Activated CD4-positive, alpha-beta T cell treated with anti-CD3 and anti-CD28 coated beads for 1 hour (primary cell): ENCODE data around the gene VTI1A.

Source experiments
- DNase-seq: peaks from one replicate; pipeline ENCODE4 v3.0.0-alpha.2; 2020

Gene VTI1A

DNA sequence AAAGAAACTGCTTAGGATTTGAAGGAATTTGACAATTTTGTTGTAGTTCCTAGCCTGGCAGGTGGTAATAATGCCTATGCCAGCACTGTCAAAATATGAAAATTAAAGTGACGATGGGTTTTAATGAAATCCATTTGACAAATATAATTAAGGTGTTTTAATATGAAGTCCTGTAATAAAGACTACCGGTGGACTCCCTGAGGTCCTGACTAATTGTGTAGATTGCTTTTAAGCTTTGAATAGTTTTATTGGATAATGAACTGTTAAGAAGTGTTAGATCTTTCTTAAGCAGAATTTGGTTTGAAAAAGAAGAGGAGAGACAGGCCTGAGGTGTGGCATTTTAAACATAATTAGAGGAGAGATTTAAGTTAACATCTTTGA lies 197.2 kb downstream of the VTI1A start:
- no peak for DNase-seq

DNA sequence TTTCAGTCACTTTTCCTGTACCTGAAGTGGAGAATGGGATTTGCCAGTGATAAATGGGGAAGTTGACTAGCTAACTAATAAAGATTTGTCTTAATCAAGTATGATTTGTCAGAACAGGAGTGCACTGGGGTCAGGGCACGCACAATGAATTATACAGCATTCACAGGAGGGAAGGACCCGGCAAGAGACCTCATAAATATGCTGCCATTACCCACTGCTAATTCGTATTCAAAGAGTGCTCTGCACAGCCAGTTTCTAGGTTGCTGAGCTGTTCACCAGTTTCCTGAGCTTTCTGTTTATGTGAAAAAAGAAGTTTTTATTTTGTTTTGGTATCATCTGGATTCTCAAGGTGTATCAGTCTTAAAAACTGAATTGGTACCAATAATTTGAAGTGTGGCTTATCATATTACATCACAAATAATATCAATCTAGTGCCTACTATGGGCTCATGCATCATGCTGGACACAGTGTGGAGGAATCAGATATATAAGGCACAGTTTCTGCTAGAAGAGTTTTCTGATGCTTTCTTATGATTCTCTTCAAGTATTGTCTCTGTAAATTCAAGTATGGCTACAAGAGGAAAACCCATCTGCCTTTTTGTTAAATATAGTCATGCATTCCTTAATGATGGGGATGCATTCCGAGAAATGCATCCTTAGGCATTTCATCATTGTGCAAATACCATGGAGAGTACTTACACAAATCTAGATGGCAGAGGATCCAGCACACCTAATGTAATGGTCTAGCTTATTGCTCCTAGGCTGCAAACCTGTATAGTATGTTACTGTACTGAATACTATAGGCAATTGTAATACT lies 202.2 kb downstream of the VTI1A start:
- no peak for DNase-seq

DNA sequence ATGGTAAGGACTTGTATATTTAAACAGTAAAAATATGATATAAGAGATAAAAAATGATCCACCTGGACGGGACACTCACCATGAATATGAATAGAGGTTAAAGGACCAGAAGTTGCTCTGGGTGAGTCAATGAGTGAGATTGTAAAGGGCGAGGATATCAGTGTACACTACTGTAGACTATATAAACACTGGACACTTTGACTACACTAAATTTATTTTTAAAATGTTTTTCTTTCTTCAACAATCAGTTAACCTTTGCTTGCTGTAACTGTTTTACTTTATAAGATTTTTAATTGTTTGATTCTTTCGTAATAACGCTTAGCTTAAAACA lies 202.8 kb downstream of the VTI1A start:
- DNase-seq = no peak

DNA sequence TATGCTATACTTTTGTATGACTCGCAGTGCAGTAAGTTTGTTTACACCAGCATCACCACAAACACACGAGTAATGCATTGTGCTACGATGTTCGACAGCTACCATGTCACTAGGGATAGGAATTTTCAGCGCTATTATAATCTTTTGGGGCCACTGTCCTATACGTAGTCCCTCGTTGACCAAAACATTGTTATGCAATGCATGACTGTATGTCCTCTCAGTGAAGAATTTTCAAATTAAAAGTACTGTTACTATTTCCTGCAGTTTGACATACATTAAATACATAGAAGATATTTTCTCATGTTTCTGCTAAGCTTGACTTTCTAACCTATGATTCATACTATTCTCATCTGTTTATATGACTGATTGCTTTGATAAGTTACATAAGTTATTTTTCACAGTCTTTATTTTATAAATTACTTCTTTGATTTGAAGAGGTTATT lies 203.6 kb downstream of the VTI1A start:
- DNase-seq = no peak

DNA sequence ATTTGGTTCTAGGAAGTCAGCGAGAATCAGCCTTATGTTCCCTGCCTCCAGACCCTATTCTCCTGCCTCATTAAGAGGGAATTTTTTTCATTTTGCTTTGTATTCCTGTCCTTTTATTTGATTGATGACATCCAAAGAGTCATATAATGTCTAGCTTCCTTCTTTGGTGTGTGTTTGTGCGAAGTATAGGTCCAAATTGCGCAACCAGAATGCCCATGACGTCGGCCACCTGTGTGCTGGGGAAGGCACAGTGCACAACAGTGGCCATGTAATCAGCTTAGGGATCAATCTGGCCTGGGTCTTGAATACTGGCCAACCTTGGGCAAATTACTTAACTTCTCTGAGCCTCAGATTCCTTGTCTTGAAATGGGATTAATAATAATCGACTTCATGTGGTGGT lies 206.2 kb downstream of the VTI1A start:
- no peak for DNase-seq

DNA sequence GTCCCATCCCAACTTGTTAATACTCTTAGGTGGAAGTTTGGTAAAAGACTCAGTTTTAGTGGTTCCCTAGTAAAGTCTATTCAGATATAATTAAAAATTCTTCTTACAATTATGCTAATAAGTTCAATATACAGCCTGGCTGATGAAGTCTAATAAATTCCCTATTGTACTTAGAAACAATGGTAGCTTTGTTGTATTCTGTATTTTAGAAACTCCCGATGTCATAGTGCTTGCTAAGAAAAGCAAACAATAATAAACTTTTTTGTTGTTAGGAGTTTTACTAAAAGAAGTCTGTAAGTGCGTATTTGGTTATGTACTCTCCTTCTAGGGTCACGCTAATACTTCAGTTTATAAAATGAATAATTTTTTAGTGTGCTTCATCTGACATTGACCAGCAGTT lies 206.8 kb downstream of the VTI1A start:
- DNase-seq = no peak

DNA sequence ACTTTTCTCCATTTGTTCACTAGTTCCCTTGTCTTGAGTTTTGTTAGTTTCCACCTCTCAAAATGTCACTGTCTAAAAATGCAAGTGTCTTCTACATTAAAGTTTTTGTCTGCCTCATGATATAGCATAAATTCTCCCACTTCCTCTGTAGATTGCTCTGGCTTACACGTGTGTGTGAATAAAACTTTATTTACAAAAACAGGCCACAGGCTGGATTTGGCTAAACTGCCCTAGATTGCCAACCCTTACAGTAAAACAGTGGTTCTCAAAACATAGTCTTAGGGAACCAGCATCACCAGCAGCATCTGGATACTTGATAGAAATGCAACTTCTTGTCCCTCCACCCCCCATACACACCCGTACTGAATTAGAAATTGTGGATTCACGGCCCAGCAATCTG lies 207.8 kb downstream of the VTI1A start:
- DNase-seq = no peak

DNA sequence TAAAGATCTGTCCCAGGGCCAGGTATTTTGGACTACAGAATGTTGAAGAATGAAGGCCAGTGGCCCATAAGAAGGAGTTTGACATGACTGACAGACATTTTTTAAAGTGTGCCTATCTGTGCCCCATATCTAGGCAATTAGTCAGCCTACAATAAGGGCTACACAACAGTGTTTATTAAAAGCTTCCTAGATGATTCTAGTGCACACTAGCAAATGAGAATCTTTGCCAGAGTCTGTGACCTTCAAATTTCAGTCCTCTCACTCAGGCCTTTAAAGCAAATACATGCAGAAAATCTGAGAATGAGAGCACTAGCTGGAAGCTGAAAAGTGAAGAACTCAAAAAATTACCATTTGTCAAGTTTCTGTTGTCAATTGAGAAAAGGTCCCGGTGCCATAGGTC lies 208.7 kb downstream of the VTI1A start:
- no peak for DNase-seq

DNA sequence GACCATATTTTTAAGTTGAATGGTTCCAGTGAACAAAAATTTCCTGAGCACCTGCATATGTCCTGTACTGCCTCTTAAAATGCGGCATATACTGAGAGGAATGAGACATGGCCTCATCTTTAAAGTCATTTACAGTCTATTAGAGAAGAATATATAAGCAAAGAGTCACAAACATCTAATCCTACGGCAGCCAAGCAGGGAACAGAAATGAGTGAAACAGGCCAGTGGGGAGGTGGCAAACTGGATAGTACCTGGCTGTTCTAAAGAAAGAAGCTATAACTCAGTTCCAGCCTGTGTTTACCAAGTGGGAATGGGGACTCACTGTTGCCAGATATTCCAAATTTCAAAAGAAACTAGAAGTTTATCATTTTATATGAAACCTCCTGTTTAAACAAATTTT lies 211.4 kb downstream of the VTI1A start:
- no peak for DNase-seq

DNA sequence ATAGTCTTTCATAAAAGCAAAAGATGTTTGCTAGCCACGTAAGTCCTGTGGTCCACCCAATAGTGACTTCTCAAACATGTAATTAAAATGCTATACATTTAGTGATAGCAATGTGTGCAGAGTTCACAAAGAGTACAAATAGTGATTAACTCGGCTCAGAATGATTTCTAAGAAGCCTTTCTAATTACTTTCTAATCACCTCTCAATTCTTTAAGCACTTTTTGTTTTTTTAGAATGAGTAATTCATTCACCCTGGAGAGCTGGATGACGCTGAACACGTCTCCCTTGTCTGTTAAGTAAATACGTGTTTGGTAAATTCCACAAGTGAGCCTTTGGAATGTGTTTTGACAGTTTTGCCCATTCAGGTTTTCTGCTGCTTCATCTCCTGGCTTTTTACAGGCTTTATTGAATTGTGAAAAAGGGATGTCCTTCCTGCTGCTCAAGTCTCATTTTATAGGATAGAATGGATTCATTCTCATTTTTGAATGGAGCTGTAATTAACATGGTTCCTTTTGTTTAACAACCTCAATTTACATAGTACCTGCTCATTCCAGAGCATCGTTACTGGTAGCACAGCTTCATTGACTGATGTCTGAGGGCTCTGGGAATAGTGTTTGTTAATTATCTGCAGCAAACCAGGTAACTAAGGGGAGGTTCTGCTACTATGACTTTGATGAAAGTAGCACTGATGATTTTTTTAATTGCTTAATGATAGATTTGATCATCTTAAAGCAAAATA lies 212.1 kb downstream of the VTI1A start:
- DNase-seq = no peak

DNA sequence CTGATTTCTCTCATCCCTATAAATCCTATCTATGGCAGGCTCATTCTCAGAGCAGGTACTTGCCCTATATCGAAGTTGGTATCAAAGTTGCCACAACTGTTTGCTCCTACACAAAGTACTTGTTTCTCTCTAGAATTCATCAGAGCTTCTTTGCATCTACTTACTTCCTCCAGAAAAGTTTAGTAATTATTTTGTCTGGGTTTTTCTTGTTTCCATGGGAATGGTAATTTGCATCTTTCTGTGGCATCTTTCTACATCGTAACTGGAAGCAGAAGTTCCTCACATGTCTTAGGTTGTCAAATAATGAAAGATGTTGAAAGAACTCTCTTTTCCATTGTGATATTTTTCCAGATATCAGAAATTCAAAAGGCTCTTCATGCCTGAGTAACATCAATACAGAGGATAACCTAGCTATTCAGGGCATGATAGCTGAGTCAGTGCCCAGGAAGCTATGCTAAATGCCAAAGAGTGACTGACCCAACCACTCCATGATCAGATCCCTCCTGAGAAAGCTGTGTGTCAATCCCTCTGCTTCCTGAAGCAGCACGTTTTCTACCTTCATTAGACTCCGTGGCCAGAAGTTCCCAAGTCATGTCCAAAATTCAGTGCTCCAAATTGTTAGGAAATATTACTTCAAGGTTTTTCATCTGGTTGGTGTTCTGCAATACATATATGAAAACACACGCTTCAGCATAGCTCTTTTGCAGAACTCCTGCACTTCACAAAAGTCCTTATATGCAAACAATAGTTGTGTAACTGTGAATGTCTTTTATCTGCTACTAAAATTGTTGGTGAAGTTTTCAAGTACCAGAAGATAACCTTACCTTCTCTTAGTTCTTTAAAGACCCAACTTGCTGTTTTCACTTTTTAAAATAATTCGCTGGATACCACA lies 216.5 kb downstream of the VTI1A start:
- no peak for DNase-seq

DNA sequence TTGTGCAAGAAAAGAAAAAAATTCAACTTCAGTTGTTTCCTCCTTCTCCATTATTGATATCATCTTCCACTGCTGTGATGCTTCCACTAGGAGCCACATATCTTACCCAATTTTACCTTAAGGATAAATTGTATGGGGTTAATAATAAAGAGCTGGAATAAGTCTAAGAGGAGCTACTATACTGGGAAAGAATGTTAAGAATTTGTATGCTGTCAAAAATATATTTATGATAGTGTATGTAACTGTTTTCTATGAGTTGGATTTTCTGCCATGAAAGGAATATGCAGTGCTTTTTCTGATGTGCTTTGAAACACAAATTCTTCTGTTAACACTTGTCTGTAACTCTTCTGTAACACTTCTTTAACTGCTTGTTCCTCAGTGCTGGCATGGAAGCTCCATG lies 219.1 kb downstream of the VTI1A start:
- DNase-seq = no peak

DNA sequence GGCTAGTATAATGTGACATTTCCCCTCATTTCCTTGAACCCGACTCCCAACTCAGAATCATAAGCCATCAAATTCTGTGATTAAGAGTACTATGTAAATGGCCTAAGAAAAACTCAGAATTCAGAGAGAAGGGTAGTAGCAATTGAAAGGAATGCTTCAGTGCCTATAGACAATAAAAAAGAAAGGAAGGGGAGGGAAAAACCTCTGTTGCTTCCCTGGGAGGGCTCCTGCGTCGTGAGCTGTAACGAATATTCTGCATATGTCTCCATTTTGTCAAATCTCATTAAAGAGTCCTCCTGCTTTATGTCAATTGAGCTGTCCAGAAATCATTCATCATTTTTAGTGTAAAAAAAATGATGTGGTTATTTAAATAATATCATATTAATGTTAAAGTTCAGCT lies 223.0 kb downstream of the VTI1A start:
- DNase-seq = no peak

DNA sequence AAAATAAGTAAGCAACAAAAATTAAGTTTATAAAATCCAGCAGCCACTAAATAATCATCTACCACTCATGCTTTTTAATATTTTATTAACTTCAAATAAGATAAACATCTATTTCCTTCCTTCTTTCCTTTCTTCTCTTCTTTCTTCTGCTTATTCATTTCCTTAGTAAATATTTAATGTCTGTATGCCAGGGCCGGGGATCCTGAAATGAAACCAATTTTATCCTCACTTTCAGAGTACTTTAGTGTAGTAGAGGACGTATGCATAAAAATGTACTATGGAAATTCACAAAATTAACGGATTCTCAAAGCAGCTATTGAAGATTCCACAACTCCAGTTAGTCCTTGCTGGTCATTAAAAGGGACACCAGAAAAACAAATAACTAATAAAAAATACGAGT lies 224.7 kb downstream of the VTI1A start:
- DNase-seq = no peak

DNA sequence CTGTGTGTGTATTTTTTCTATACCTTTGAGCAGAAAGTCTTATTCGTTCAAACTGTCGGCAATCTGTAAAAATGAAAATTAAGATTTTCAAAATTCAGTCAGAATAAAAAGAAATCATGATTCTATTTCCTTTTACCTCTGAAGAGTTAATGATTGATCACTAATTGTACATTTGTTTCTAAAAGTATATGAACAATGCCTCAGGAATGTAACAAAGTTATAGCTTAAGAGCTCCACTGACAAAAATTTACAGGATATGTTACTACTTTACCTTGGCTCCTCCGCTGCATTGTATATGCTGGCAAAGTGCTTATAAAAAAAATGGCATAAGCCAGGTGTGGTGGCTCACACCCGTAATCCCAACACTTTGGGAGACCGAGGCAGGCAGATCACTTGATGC lies 225.7 kb downstream of the VTI1A start:
- DNase-seq = no peak

DNA sequence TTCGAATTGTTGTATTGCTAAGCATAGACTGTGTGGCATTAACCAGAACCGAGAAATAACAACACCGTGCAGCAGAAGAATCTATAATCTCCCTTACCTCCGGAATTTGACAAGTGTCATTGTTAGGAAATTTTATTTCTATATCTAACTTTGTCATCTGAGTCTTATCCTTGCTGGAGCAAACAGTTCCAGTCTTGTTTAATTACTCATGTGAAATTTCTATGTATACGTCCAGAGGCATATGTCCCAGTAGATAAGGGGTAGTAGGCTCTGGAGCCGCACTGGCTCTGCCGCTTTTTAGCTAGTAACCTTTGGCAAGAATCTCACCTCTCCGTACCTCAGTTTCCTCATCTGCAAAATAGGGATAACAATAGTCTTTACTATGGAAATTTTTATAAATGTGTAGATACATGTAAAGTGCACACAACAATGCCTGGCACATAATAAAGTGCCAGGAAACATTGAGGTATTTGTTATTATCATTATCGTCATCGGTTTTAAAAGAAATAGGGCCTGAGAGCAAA lies 228.6 kb downstream of the VTI1A start:
- DNase-seq = no peak

DNA sequence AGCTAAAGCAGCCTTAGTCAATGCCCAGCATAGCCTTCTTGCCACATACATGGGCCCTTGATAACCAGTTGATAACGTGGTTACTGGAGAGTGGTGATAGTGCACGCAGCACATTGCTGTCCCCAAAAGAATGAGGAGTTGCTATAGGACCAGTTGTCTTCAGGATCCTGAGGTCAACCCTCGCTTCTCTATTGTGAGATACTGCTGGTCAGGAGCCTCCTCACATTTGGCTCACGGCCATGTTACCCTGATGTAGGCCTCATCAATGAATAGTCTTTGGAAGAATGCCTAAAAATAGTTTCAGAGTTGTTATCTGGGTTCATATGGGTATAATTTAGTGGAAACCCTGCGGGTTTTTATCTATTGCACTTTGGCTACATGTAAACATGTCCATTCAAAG lies 230.7 kb downstream of the VTI1A start:
- no peak for DNase-seq

DNA sequence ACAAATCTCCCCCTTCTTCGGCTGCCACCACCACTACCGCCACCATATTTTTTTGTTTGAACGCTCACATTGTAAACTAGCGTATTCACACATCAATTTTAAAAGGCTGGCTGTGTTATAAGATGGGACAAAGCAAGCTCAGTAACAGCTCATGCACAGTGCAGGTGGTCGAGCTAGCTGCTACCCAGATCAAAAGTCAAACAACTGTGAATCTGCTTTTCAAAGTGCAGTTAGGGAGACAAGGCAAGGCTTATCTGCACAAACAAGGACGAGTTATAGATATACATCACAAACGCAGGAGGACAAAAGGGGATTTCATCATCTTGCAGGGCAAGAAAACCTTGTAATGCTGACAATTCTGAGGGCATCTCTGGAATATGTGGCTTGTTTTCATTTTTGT lies 231.6 kb downstream of the VTI1A start:
- no peak for DNase-seq

DNA sequence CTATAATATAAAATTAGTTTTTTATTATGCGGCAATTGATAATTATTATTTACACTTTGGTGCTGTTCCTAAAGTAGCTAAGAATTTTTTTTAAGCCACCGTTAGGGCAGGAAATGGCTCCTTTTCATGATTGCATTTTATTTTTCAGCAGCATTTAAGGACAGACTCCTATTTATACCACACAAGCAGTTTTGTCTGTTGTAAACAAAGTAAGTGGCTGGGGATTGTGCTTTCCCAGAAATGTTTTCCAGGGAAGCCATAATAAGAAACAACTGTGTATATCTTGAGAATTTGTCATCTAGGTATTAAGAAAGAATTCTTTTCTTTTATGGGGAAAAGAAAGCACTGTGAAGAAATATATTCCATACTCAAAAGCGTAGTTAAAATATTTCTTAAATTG lies 232.0 kb downstream of the VTI1A start:
- DNase-seq = no peak

DNA sequence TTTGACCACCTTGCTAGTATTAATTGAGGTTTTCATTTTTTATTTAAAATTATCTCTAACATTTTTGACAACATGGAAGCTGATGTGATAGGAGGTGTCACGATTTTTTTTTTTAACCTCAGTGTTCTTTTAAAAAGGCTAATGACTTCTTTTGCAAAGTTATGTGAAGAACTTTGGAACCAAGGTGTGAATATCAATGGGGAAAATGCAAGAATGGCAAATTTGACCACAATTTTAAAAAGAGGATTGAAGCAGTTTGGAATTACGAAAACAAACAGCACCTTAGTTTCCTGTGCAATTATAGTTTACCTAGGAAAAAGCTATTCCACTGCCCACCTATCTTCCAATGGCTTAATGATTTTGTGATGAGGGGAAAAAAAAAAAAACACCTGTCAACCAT lies 232.4 kb downstream of the VTI1A start:
- DNase-seq = no peak

DNA sequence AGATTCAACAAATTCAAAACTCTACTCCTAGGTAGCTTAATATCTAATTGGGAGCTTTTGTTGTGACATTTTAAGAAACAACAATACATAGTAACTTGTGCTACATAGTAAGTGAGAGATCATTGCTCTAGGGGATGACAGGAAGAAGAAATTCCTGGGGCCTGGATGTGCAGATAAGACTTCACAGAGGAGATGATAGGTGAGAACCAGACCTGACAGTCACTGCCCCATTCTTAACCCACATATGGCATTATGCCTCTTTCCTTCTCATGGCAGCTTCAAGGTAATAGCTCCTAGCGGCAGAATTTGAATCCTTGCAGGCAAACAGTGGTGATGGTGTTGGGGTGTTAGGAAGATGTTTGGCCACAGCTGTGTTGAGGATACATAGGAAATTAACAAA lies 233.6 kb downstream of the VTI1A start:
- no peak for DNase-seq

DNA sequence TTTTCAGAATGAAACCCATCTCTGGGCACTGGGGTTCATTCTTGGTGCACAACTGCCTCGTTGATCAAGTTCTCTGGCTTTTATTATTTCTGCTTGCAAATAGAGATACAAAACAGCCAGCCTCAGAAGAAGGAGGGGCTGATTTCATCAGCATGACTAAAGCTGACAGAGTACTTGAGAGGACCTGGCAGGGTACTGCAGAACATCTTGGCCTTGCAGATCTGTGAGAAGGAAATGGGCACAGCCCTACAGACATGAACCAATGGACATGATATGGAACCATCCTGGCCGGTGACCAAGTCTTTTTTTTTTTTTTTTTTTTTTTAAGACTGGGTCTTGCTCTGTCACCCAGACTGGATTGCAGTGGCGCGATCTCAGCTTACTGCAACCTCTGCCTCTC lies 240.6 kb downstream of the VTI1A start:
- no peak for DNase-seq

DNA sequence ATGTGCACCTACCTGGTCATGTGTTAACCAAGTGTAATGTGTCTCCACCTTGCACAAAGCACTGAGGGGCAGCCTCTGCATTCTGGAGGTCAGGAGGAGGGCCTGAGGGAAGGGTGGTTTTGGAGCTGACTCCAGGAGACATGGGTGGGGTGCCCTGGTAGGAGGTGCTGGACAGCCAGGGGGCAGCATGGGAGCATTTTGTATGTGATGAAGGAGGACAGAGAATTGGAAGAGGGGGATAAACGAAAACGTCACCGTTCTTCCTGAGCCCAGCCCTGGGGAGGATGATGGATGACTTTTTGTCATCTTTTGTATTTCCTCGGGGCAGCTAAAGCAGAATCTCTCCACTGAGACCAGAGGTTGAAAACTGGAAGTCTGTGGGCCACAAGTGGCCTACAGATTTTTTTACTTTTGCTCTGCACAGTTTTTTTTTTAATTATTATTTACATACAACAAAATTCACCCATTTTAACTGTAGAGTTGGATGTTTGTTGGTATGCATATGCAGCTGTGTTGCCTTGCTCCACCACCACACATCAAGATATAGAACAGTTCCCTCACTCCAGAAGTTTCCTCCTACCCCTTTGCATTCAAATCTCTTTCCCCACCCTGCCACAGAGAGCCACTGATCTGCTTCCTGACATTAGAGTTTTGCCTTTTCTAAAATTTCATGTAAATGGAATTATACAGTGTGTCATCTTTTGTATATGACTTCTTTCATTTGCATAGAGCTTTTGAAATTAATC lies 242.5 kb downstream of the VTI1A start:
- no peak for DNase-seq
